NCI-H2081 (cell line): ENCODE results near the gene SNRPD3.
"Not testable (repeated sequence)": the region's sequence is repeated elsewhere in the genome, so short reads cannot be mapped to it uniquely, and the experiment has no call there.

Source experiments
- DNase-seq, 2 experiments: peaks; one replicate each; lab custom pipeline; 2025; lab: John Stamatoyannopoulos, UW

SNRPD3 gene

DNA sequence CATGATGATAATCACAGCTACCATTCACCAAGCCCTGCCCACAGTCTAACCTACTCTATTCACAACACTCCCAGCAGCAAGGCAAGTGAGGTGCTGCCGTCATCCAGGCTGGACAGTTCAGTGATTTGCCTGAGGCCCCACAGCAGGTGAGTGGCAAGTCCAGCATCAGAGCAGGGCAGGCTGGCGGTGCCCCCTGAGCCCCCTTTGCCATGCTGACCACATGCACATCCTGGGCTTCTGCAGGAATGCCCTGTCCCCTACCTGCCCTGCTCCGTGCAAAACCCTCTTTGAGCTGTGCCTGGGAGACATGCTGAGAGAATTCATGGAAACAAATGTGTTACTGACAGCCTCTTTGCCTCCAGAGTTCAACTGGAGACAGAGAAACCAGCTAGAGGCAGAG, 54.1 kb downstream of the SNRPD3 start:
- DNase-seq: not testable (repeated sequence)

DNA sequence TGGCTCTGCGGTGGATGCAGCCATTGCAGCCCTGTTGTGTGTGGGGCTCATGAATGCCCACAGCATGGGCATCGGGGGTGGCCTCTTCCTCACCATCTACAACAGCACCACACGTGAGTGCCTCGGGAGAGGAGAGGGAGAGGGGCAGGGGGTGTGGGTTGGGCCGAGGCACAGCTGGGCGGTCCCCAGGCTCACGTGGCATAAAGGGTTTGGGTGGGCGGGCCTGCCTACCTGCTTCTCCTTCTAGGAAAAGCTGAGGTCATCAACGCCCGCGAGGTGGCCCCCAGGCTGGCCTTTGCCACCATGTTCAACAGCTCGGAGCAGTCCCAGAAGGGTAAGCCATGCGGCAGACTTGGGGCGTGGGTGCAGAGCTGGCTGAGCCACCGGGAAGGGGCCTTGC, 59.0 kb downstream of the SNRPD3 start:
- DNase-seq: not testable (repeated sequence)

- not testable (repeated sequence) for DNase-seq
These were observed 65.4 kb downstream of the SNRPD3 start for GRCh38 chr22:24621244-24621643.

DNA sequence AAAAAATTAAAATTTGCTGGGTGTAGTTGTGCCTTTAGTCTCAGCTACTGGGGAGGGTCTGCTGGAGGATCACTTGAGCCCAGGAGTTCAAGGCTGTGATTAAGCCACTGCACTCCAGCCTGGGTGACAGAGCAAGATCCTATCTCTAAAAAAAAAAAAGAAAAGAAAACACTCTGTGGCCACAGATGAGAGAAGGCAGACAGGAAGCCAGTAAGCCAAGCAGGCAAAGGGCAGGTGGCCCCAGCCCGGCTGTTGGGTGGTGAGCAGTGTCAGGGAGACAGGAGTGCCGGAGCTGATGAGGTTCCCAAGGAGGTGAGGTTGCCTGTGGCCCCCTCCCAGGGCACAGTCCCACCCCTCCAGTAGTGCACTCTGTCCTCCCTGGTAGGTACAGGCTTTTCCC, 66.8 kb downstream of the SNRPD3 start:
- DNase-seq: not testable (repeated sequence)
